Measurements from ENCODE around the gene ROR2. TPM values are rescaled to one million over a fixed set of nuclear protein-coding genes. Genes with fewer than 3 reads are reported as not detected.

Gene ROR2
- total RNA-seq, 4 donors from 2014 or later, result 0.70 to 9.9 (median 4.1) TPM

GRCh38 chr9:91746357-91746756 lies 203.7 kb downstream of the ROR2 start:
- Histone ChIP-seq H3K9me3 (no peaks in the 10 kb centered on the region), H3K4me3 (no peak overlapping the region), H3K4me1 (no peaks in the 10 kb centered on the region), H3K36me3 (no peaks in the 10 kb centered on the region), H3K27ac (no peak overlapping the region), H3K27me3 (no peaks in the 10 kb centered on the region)
- TF ChIP-seq POLR2A (IDR thresholded peaks at IDR 0.05) (no peak), CTCF (IDR thresholded peaks at IDR 0.05) (no peak)
- DNase-seq, result no peak

- Histone ChIP-seq H3K36me3 (no peaks in the 10 kb centered on the region), H3K27ac (no peak overlapping the region), H3K4me3 (no peak overlapping the region), H3K4me1 (no peaks in the 10 kb centered on the region), H3K9me3 (no peaks in the 10 kb centered on the region), H3K27me3 (no peaks in the 10 kb centered on the region)
- no peak for DNase-seq
- TF ChIP-seq CTCF (IDR thresholded peaks at IDR 0.05) (no peak), POLR2A (IDR thresholded peaks at IDR 0.05) (no peak)
Observed at GRCh38 chr9:91744114-91744513, 205.9 kb downstream of the ROR2 start.

GRCh38 chr9:91741522-91741921 lies 208.5 kb downstream of the ROR2 start:
- Histone ChIP-seq H3K4me1 (no peaks in the 10 kb centered on the region), H3K27ac (peak overlapping the region in 1 of 4 donors; percentile 42), H3K4me3 (no peak overlapping the region), H3K9me3 (no peaks in the 10 kb centered on the region), H3K27me3 (no peaks in the 10 kb centered on the region), H3K36me3 (no peaks in the 10 kb centered on the region)
- TF ChIP-seq POLR2A (IDR thresholded peaks at IDR 0.05), result no peak
- no peak for TF ChIP-seq CTCF (IDR thresholded peaks at IDR 0.05)
- DNase-seq, result no peak

GRCh38 chr9:91740701-91741100 lies 209.3 kb downstream of the ROR2 start:
- H3K27ac ChIP-seq, result peak overlapping the region in 1 of 4 donors; percentile 42
- DNase-seq, result peak in 2 of 3 donors; percentile 28 to 66
- peak in 2 of 6 experiments; percentile 20 to 21 for TF ChIP-seq CTCF (IDR thresholded peaks at IDR 0.05)
- no peak for TF ChIP-seq POLR2A (IDR thresholded peaks at IDR 0.05)
- no peaks in the 10 kb centered on the region for H3K27me3 ChIP-seq
- no peaks in the 10 kb centered on the region for H3K36me3 ChIP-seq
- no peak overlapping the region for H3K4me3 ChIP-seq
- no peaks in the 10 kb centered on the region for H3K9me3 ChIP-seq
- H3K4me1 ChIP-seq, result no peaks in the 10 kb centered on the region

GRCh38 chr9:91736898-91737601 lies 213.0 kb downstream of the ROR2 start:
- Histone ChIP-seq H3K4me1 (no peaks in the 10 kb centered on the region), H3K27ac (no peak overlapping the region)
- no peak for DNase-seq

More at GRCh38 chr9:91736898-91737601, 213.0 kb downstream of the ROR2 start:
- H3K27me3 ChIP-seq, result no peaks in the 10 kb centered on the region
- H3K36me3 ChIP-seq, result no peaks in the 10 kb centered on the region
- H3K9me3 ChIP-seq, result no peaks in the 10 kb centered on the region
- H3K4me3 ChIP-seq, result no peak overlapping the region
- TF ChIP-seq CTCF (IDR thresholded peaks at IDR 0.05), result no peak
- TF ChIP-seq POLR2A (IDR thresholded peaks at IDR 0.05), result no peak

Measured in Peyer's patch (tissue), 4 donors.